K562 (cell line): ENCODE data around the gene SELENOO. TPM values are rescaled to one million over a fixed set of nuclear protein-coding genes. Genes with fewer than 3 reads are reported as not detected.

Experiments used
- ATAC-seq: fragments of 200-7000 bp; cut with Tn5 transposase; 3 replicates; pipeline ENCODE4 v1.9.1; 2020; ENCODE audit warnings: moderate library complexity
- BruUV-seq: library from RNA; stranded (reverse); fragments of 400-500 nt; replicated peaks from 2 replicates; lab custom pipeline; 2021; lab: Mats Ljungman, UMichigan
- CTCF ChIA-PET: fragments of 300-600 bp; formaldehyde crosslinking; extraction: SDS; loops from one replicate; lab custom pipeline; 2021; ENCODE audit warnings: low intra/inter-chr PET ratio; lab: Yijun Ruan, JAX
- POLR2A ChIA-PET: fragments of 300-600, 350-650 bp; sonication (Branson Sonifier 250); formaldehyde crosslinking; extraction: SDS; loops from one replicate; lab custom pipeline; 2021; ENCODE audit warnings: antibody characterized with exemption, inconsistent platforms; lab: Yijun Ruan, JAX
- DNase-seq, 4 experiments: peaks; one replicate each; pipeline versions ENCODE4 v3.0.0 to v3.0.0-alpha.2; 2011 to 2018; ENCODE audit warnings: low spot score in 3 of 4, mixed read lengths in 3 of 4; ENCODE audit errors: extremely low read depth in 1 of 4
- FAIRE-seq: peaks from 2 replicates; lab custom pipeline; 2011; peaks lifted over from hg19 to GRCh38; lab: Jason Lieb, UNC
- H2AFZ ChIP-seq: 2 replicates; pipeline ENCODE4 v1.6.0; 2011; ENCODE audit warnings: low read depth, low read length, control low read depth, inconsistent platforms
- H3K27ac ChIP-seq: fragments of 200-600 bp; 3 replicates; pipeline ENCODE4 v1.8.0; 2011; ENCODE audit warnings: low read depth, mild to moderate bottlenecking, control low read depth, inconsistent platforms, low read length, moderate library complexity, mixed read lengths; ENCODE audit errors: extremely low read depth
- H3K27me3 ChIP-seq, 2 experiments: fragments of 300-600 bp in 1 of 2; 2 replicates in 1 of 2; 3 replicates in 1 of 2; pipeline versions ENCODE4 v1.6.0 to v1.8.0; 2011; ENCODE audit warnings: inconsistent platforms in 2 of 2, low read length in 2 of 2, mild to moderate bottlenecking in 1 of 2, mixed read lengths in 1 of 2, moderate library complexity in 1 of 2; ENCODE audit not compliant: control insufficient read depth in 2 of 2, insufficient read depth in 2 of 2
- H3K36me3 ChIP-seq: fragments of 300-600 bp; 3 replicates; pipeline ENCODE4 v1.8.0; 2011; ENCODE audit warnings: mild to moderate bottlenecking, low read length, inconsistent platforms; ENCODE audit not compliant: control insufficient read depth, insufficient read depth
- H3K4me1 ChIP-seq, 2 experiments: fragments of 200-600 bp in 1 of 2; replicated peaks in 1 of 2; 2 replicates in 1 of 2; 3 replicates in 1 of 2; pipeline versions ENCODE4 v1.5.1 to v1.8.0; 2011; ENCODE audit warnings: inconsistent platforms in 2 of 2, low read length in 2 of 2, mild to moderate bottlenecking in 1 of 2, mixed read lengths in 1 of 2, moderate library complexity in 1 of 2; ENCODE audit not compliant: control insufficient read depth in 2 of 2, insufficient read depth in 2 of 2
- H3K4me2 ChIP-seq: 2 replicates; pipeline ENCODE4 v1.6.1; 2011; ENCODE audit warnings: low read length, control low read depth, inconsistent platforms, mixed read lengths; ENCODE audit not compliant: insufficient read depth
- H3K4me3 ChIP-seq: fragments of 200-600 bp; sonication (generic), shearing (Covaris generic); 2 replicates; pipeline ENCODE4 v1.5.1; 2016; ENCODE audit warnings: control low read depth, inconsistent platforms
- H3K79me2 ChIP-seq: fragments of 200-600 bp; 3 replicates; pipeline ENCODE4 v1.8.0; 2011; ENCODE audit warnings: low read length, inconsistent platforms; ENCODE audit not compliant: control insufficient read depth, insufficient read depth
- H3K9ac ChIP-seq, 2 experiments: 2 replicates each; pipeline versions ENCODE4 v1.6.0 to v1.6.1; 2011; ENCODE audit warnings: low read depth in 2 of 2, low read length in 2 of 2, control low read depth in 1 of 2, inconsistent platforms in 1 of 2, mild to moderate bottlenecking in 1 of 2, mixed read lengths in 1 of 2; ENCODE audit not compliant: insufficient read depth in 1 of 2
- H3K9me1 ChIP-seq: one replicate; pipeline ENCODE4 v1.6.0; 2011; ENCODE audit warnings: inconsistent platforms, mild to moderate bottlenecking, low read length, moderate library complexity; ENCODE audit not compliant: control insufficient read depth, insufficient read depth
- H3K9me3 ChIP-seq: replicated peaks from 2 replicates; pipeline ENCODE4 v1.5.1; 2011; ENCODE audit warnings: low read depth, low read length, inconsistent platforms; ENCODE audit not compliant: control insufficient read depth, insufficient read depth
- H4K20me1 ChIP-seq: replicated peaks from 2 replicates; pipeline ENCODE4 v1.6.1; 2011; ENCODE audit warnings: low read length, inconsistent platforms, mixed read lengths; ENCODE audit not compliant: control insufficient read depth, insufficient read depth
- CXXC5 ChIP-seq: fragments of 250-450 bp; sonication (Bioruptor Pico); IDR thresholded peaks from 2 replicates; pipeline ENCODE4 v1.8.0; 2022; ENCODE audit warnings: inconsistent platforms, mild to moderate bottlenecking, moderate library complexity
- L3MBTL2 ChIP-seq: fragments of 450-650 bp; IDR thresholded peaks from 2 replicates; pipeline ENCODE4 v1.6.1; 2016; ENCODE audit warnings: mild to moderate bottlenecking, moderate library complexity
- NFIX ChIP-seq: fragments of 250-450 bp; sonication (Bioruptor Pico); IDR thresholded peaks from 2 replicates; pipeline ENCODE4 v1.4.0; 2020; ENCODE audit warnings: low read depth, mild to moderate bottlenecking, moderate library complexity
- NRF1 ChIP-seq, 2 experiments: fragments of 450-650 bp; IDR thresholded peaks in 1 of 2; conservative IDR thresholded peaks in 1 of 2; 2 replicates each; pipeline ENCODE4 v1.6.1; 2014; ENCODE audit warnings: mild to moderate bottlenecking in 2 of 2
- PHF8 ChIP-seq: fragments of 200-600 bp; sonication (generic); IDR thresholded peaks from 2 replicates; pipeline ENCODE4 v1.6.1; 2012; ENCODE audit warnings: mixed run types, mild to moderate bottlenecking, inconsistent platforms, low read length, moderate library complexity, borderline replicate concordance
- RBFOX2 ChIP-seq: fragments of 200-400 bp; formaldehyde crosslinking; IDR thresholded peaks from 2 replicates; pipeline ENCODE4 v1.6.1; 2017; ENCODE audit warnings: low read depth, mild to moderate bottlenecking, low read length, moderate library complexity
- ZFP36 ChIP-seq: fragments of 150-350 bp; IDR thresholded peaks from 2 replicates; pipeline ENCODE4 v1.6.1; 2018; ENCODE audit warnings: low read length, low read depth; ENCODE audit not compliant: partially characterized antibody
- WGBS: fragments of 100-300 bp; shearing (Covaris generic); methylation state at CpG from one replicate; pipeline ENCODE4 v1.1.6; 2016; ENCODE audit warnings: low coverage, mixed read lengths; ENCODE audit not compliant: insufficient coverage; ENCODE audit errors: missing lambda C conversion rate; 5-methylcytosine and 5-hydroxymethylcytosine counted together
- in situ Hi-C: fragments of 300-500 bp; cut with MboI; formaldehyde crosslinking; loops from 4 replicates; pipeline ENCODE4 v1.15.0; 2018; ENCODE audit warnings: inconsistent platforms, mixed read lengths
- intact Hi-C: fragments of 100-400 bp; cut with micrococcal nuclease; formaldehyde crosslinking; loops from 2 replicates; pipeline ENCODE4 v1.14.2; 2022
- polyA plus RNA-seq, 8 experiments: library from polyadenylated mRNA; depleted of rRNA in 4 of 8; stranded (reverse) in 5 of 8; unstranded in 3 of 8; fragments of >200 nt; fragmentation: Nextera tagmentation in 2 of 8; fragmentation: Illumina TruSeq in 1 of 8; extraction: Ambion mirVana in 2 of 8; extraction: Trizol in 1 of 8; gene quantifications; 2 replicates each; pipeline versions ENCODE4 v1.2.1 to v1.2.3, GENCODE V29; 2011 to 2014; ENCODE audit warnings: inconsistent platforms in 1 of 8, missing spikeins in 1 of 8
- total RNA-seq, 7 experiments: library from RNA; depleted of rRNA in 6 of 7; stranded (reverse); fragments of >200 nt in 6 of 7; fragmentation: Illumina TruSeq in 2 of 7; extraction: Trizol in 2 of 7; gene quantifications; 2 replicates each; pipeline versions ENCODE4 v1.2.1 to v1.2.3, GENCODE V29; 2011 to 2021; ENCODE audit warnings: low replicate concordance in 1 of 7
- TF ChIP-seq, protein P1 (sequence below): fragments of 250-450 bp; sonication (Bioruptor Pico); IDR thresholded peaks from 2 replicates; pipeline ENCODE4 v1.4.0; 2020
- TF ChIP-seq, protein P2 (sequence below): fragments of 450-650 bp; conservative IDR thresholded peaks from 2 replicates; pipeline ENCODE4 v1.6.1; 2016; ENCODE audit warnings: missing genetic modification characterization, low read depth, mild to moderate bottlenecking, missing compliant biosample characterization, moderate library complexity
- TF ChIP-seq, protein P3 (sequence below): fragments of 450-650 bp; IDR thresholded peaks from 2 replicates; pipeline ENCODE4 v1.6.1; 2017; ENCODE audit warnings: antibody characterized with exemption, mild to moderate bottlenecking

Gene SELENOO
- total and polyA plus RNA-seq, 9 of the 15 experiments (the other 6 are each of a cell fraction or from before 2014, with no cell fraction given): 0.37 to 24.9 (median 8.3) TPM

DNA sequence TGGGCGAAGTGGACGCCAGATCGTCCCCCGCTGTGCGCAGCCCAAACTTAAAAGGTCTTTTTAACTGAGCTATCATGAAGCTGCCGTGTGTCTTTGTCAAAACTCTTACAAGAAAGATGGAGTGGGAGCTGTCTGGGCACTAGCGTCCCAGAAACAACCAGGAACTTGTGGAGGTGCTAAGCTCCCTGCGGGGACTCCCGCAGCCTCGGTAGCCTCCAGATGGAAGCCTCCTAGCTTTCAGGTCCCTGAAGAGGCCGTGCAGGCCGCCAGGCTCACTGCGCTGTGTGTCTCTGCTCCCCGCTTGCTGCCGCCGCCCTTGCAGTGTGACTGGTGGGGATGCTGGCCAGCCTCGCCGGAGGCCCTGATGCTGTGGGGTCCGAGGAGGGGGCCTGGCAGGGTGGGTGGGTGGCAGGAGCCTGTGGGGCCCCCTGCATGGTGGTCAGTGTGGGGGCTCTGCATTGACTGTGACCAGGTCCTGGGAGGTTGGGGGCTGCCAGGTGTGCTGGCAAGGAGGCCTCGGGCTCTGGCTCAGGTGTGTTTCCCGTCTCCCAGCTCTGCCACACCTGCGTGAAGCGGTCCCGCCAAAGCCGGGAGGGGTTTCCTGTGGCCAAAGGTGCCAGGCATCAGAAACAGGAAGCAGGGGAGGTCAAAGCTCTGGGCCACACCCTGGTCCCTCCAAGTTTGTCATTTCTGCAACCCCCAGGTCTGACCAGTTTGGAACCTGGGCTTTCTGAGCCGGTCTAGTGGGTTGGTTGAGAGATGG, 13.9 kb upstream of the SELENOO start:
- peak; percentile 46 for FAIRE-seq
- Histone ChIP-seq H3K27ac (peak overlapping the region; percentile 74), H3K27me3 (no peaks in the 10 kb centered on the region), H3K9me1 (peaks cover 7% of the 10 kb centered on the region), H2AFZ (no peak overlapping the region), H3K4me1 (peaks cover 20 to 86% of the 10 kb centered on the region in 2 experiments), H3K79me2 (peaks cover 52% of the 10 kb centered on the region), H3K4me3 (peak overlapping the region; percentile 64), H3K9me3 (no peaks in the 10 kb centered on the region), H3K36me3 (peaks cover 20% of the 10 kb centered on the region; the same call in 2 of the 3 replicates), H3K9ac (peak overlapping the region; percentile 69 to 95), H3K4me2 (peak overlapping the region; percentile 74), H4K20me1 (peaks cover 8% of the 10 kb centered on the region; the same call in 1 of the 2 replicates)
- in situ Hi-C loops: no loop called here
- 0 out of 2 replicates have a peak, but pooled peaks have one; percentile 11 for TF ChIP-seq L3MBTL2
- TF ChIP-seq CXXC5 (CRISPR knock-in tag): 0 out of 2 replicates have a peak, but pooled peaks have one; percentile 21
- TF ChIP-seq RBFOX2: 0 out of 2 replicates have a peak, but pooled peaks have one; percentile 30
- TF ChIP-seq ZFP36: peak; percentile 10
- TF ChIP-seq, protein P1, sequence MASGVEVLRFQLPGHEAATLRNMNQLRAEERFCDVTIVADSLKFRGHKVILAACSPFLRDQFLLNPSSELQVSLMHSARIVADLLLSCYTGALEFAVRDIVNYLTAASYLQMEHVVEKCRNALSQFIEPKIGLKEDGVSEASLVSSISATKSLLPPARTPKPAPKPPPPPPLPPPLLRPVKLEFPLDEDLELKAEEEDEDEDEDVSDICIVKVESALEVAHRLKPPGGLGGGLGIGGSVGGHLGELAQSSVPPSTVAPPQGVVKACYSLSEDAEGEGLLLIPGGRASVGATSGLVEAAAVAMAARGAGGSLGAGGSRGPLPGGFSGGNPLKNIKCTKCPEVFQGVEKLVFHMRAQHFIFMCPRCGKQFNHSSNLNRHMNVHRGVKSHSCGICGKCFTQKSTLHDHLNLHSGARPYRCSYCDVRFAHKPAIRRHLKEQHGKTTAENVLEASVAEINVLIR: no peak
- TF ChIP-seq NFIX: no peak
- TF ChIP-seq, protein P2, sequence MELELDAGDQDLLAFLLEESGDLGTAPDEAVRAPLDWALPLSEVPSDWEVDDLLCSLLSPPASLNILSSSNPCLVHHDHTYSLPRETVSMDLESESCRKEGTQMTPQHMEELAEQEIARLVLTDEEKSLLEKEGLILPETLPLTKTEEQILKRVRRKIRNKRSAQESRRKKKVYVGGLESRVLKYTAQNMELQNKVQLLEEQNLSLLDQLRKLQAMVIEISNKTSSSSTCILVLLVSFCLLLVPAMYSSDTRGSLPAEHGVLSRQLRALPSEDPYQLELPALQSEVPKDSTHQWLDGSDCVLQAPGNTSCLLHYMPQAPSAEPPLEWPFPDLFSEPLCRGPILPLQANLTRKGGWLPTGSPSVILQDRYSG: 0 out of 2 replicates have a peak, but pooled peaks have one; percentile 23
- TF ChIP-seq, protein P3, sequence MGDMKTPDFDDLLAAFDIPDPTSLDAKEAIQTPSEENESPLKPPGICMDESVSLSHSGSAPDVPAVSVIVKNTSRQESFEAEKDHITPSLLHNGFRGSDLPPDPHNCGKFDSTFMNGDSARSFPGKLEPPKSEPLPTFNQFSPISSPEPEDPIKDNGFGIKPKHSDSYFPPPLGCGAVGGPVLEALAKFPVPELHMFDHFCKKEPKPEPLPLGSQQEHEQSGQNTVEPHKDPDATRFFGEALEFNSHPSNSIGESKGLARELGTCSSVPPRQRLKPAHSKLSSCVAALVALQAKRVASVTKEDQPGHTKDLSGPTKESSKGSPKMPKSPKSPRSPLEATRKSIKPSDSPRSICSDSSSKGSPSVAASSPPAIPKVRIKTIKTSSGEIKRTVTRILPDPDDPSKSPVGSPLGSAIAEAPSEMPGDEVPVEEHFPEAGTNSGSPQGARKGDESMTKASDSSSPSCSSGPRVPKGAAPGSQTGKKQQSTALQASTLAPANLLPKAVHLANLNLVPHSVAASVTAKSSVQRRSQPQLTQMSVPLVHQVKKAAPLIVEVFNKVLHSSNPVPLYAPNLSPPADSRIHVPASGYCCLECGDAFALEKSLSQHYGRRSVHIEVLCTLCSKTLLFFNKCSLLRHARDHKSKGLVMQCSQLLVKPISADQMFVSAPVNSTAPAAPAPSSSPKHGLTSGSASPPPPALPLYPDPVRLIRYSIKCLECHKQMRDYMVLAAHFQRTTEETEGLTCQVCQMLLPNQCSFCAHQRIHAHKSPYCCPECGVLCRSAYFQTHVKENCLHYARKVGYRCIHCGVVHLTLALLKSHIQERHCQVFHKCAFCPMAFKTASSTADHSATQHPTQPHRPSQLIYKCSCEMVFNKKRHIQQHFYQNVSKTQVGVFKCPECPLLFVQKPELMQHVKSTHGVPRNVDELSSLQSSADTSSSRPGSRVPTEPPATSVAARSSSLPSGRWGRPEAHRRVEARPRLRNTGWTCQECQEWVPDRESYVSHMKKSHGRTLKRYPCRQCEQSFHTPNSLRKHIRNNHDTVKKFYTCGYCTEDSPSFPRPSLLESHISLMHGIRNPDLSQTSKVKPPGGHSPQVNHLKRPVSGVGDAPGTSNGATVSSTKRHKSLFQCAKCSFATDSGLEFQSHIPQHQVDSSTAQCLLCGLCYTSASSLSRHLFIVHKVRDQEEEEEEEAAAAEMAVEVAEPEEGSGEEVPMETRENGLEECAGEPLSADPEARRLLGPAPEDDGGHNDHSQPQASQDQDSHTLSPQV: peak; percentile 53; the same call in 1 of the 2 replicates
- TF ChIP-seq PHF8: peak; percentile 0; the same call in 1 of the 2 replicates
- 0 out of 4 replicates have a peak, but pooled peaks of 1 of the 2 experiments have one; percentile 14 for TF ChIP-seq NRF1 (conservative IDR thresholded peaks at IDR 0.05 in 1 of 2, IDR thresholded peaks at IDR 0.05 in 1 of 2)
- DNase-seq: peak in 1 of 4 experiments; percentile 44
- 13% methylated on average over 11 of the region's 26 CpGs for WGBS
- ChIA-PET CTCF (no interaction called here), POLR2A (interaction anchor here (0.7 to 1.2 kb wide), 2 partner anchors 14 to 217 kb away, joined by 3 read pairs; no protein-coding TSS in a partner anchor)
- ATAC-seq: peak; percentile 16
- intact Hi-C loops: no loop called here
- no TSS peak for BruUV-seq
